Thymus (tissue), 11 donors: ENCODE data around the gene CLIC4. TPM values are rescaled to one million over a fixed set of nuclear protein-coding genes. Genes with fewer than 3 reads are reported as not detected.
A peak's percentile ranks its signal among the peaks of the same experiment; 100 is the strongest.

Experiments
- DNase-seq, 9 donors: peaks; one replicate each; pipeline ENCODE4 v3.0.0-alpha.2; 2013; ENCODE audit warnings: low spot score in 9 of 9, low read depth in 6 of 9, missing footprints in 1 of 9
- H3K27ac ChIP-seq, 2 donors: one replicate each; pipeline ENCODE4 v1.5.1; 2013; ENCODE audit warnings: control low read depth in 1 of 2, low read depth in 1 of 2, low read length in 1 of 2, mild to moderate bottlenecking in 1 of 2, moderate library complexity in 1 of 2
- H3K27me3 ChIP-seq, 2 donors: one replicate each; pipeline ENCODE4 v1.5.1; 2013; ENCODE audit warnings: low read length in 1 of 2; ENCODE audit not compliant: control insufficient read depth in 2 of 2, insufficient read depth in 1 of 2
- H3K36me3 ChIP-seq, 2 donors: one replicate each; pipeline ENCODE4 v1.5.1; 2013; ENCODE audit warnings: low read length in 1 of 2, mild to moderate bottlenecking in 1 of 2, moderate library complexity in 1 of 2; ENCODE audit not compliant: control insufficient read depth in 2 of 2, insufficient read depth in 2 of 2
- H3K4me1 ChIP-seq, 2 donors: one replicate each; pipeline ENCODE4 v1.5.1; 2013; ENCODE audit warnings: low read length in 2 of 2; ENCODE audit not compliant: control insufficient read depth in 2 of 2, insufficient read depth in 2 of 2
- H3K4me3 ChIP-seq, 2 donors: one replicate each; pipeline ENCODE4 v1.5.1; 2013; ENCODE audit warnings: low read length in 2 of 2, control low read depth in 1 of 2, mild to moderate bottlenecking in 1 of 2
- H3K9me3 ChIP-seq, 2 donors: one replicate each; pipeline ENCODE4 v1.5.1; 2013; ENCODE audit warnings: low read length in 1 of 2, mild to moderate bottlenecking in 1 of 2; ENCODE audit not compliant: control insufficient read depth in 2 of 2, insufficient read depth in 1 of 2
- WGBS: extraction: QIAGEN DNeasy Blood & Tissue Kit; methylation state at CpG from one replicate; pipeline ENCODE4 v1.1.7; 2013; 5-methylcytosine and 5-hydroxymethylcytosine counted together
- polyA plus RNA-seq: library from polyadenylated mRNA; stranded (reverse); fragments of 200-250 nt; gene quantifications from one replicate; pipeline ENCODE4 v1.2.3, GENCODE V29; 2013
- total RNA-seq: library from RNA; stranded (reverse); fragments of 120-200 nt; gene quantifications from one replicate; pipeline ENCODE4 v1.2.4, GENCODE V29; 2013
- donor health status: healthy.

CLIC4 gene
- total and polyA plus RNA-seq, 2 donors = 29.9 to 96.5 TPM

- DNase-seq = no peak
- WGBS = 77% methylated on average over 8 of the region's 8 CpGs
- no peak overlapping the region for H3K27ac ChIP-seq
- H3K4me1 ChIP-seq = peaks cover 0 to 4% of the 10 kb centered on the region in 2 donors
- no peaks in the 10 kb centered on the region for H3K27me3 ChIP-seq
- no peak overlapping the region for H3K4me3 ChIP-seq
- H3K36me3 ChIP-seq = no peaks in the 10 kb centered on the region
- H3K9me3 ChIP-seq = no peaks in the 10 kb centered on the region
Measured at GRCh38 chr1:24765308-24765988, 20.2 kb downstream of the CLIC4 start.

- Histone ChIP-seq H3K27ac (no peak overlapping the region), H3K27me3 (no peaks in the 10 kb centered on the region), H3K4me1 (peaks cover 0 to 4% of the 10 kb centered on the region in 2 donors), H3K9me3 (no peaks in the 10 kb centered on the region), H3K36me3 (no peaks in the 10 kb centered on the region), H3K4me3 (no peak overlapping the region)
- no peak for DNase-seq
- 98% methylated on average over 1 of the region's 1 CpG for WGBS
Measured at GRCh38 chr1:24767351-24767750, 22.1 kb downstream of the CLIC4 start.

DNA sequence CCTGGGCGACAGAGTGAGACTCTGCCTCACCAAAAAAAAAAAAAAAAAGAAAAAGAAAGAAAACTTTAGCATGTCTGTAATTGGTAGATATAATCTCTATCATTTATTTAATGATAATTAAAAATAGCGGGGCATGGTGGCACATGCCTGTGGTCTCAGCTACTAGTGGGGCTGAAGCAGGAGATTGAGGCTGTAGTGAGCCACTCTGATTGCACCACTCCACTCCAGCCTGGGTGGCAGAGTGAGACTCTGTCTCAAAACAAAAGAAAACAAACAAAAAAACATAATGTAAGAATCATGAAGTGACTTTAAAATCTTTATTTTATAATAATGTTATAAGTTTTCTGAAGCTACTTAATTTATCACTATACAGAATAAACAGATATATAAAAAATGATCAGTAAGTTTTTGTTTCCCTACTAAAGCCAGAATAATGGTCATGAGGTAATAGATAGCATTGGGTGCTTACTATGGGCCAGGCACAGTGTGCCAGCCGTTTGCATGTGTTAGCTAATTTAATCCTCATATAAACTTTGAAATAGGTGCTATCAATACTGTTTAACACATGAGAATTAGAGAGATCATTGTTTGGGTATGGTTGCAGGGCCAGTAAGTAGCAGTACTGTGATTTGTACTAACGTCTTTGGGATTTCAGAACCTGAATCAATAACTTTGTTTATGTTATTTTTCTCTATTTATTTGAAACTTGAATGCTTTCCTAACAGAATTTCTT, 23.8 kb downstream of the CLIC4 start:
- Histone ChIP-seq H3K36me3 (no peaks in the 10 kb centered on the region), H3K4me1 (peaks cover 0 to 4% of the 10 kb centered on the region in 2 donors), H3K4me3 (no peak overlapping the region), H3K27ac (no peak overlapping the region), H3K27me3 (no peaks in the 10 kb centered on the region), H3K9me3 (no peaks in the 10 kb centered on the region)
- WGBS = 94% methylated on average over 4 of the region's 4 CpGs
- DNase-seq = no peak

DNA sequence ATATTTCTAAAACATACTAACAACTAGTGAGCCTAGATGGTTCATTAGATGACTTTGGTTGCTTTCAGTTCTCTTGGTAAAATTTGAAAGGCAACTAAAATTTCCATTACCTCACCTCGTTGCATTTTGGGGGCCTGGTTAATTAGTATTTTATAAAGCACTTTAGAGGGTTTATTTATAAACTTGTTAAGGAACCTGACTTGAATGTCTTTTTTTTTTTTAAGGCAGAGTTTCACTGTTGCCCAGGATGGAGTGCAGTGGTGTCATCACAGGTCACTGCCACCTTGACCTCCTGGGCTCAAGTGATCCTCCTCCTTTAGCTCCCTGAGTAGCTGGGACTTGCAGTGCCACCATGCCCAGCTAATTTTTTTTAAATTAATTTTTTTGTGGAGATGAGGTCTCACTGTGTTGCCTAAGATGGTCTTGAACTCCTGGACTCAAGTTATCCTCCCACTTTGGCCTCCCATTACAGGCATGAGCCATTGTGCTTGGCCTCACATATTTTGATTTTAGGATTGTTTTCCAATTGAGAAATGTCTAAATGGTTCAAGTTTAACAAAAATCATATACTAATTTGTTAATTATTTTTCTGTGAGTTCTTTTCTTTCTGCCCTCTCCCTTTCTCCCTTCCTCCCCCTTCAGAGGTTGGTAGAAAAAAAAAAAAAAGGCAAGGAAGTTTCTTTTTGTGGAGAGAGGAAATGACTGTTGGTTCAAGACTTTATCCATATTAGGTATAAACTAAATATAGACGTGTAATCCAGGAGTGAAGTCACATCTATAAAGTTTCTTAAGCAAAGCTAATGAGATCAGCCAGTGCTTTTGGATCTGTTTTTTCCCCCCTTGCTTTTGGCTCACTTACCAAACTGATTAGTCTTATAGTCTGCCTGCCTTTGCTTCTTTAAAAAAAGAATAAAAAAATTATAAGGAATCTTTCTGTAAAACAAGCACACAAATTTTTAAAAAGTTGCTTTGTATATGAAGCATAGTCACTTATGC, 24.7 kb downstream of the CLIC4 start:
- DNase-seq = no peak
- no peaks in the 10 kb centered on the region for H3K27me3 ChIP-seq
- no peak overlapping the region for H3K4me3 ChIP-seq
- no peaks in the 10 kb centered on the region for H3K36me3 ChIP-seq
- WGBS = 43% methylated on average over 2 of the region's 2 CpGs
- H3K4me1 ChIP-seq = peaks cover 0 to 4% of the 10 kb centered on the region in 2 donors
- peak overlapping the region; percentile 42 to 52 for H3K27ac ChIP-seq
- H3K9me3 ChIP-seq = no peaks in the 10 kb centered on the region

DNA sequence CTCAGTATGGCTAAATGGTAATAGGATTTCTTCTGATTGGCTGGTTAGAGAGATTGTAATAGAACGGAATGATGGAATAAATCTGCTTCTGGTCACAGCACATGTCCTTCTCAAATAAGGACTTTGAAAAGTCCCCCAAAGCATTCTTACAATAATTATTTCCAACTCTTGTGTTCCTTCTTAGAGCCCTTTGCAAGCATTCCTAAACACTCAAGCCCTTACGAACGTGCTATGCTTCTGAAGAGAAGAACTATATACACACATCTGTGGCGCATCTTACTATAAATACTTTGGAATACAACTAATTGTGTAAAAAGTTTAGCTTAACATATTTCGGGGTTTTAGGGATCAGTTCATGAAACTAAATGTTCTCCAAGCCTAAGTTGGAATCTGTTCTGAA, 25.6 kb downstream of the CLIC4 start:
- Histone ChIP-seq H3K36me3 (no peaks in the 10 kb centered on the region), H3K27ac (peak overlapping the region in 1 of 2 donors; percentile 2), H3K4me1 (peaks cover 0 to 4% of the 10 kb centered on the region in 2 donors), H3K9me3 (no peaks in the 10 kb centered on the region), H3K27me3 (no peaks in the 10 kb centered on the region), H3K4me3 (no peak overlapping the region)
- 97% methylated on average over 5 of the region's 5 CpGs for WGBS
- DNase-seq = no peak

DNA sequence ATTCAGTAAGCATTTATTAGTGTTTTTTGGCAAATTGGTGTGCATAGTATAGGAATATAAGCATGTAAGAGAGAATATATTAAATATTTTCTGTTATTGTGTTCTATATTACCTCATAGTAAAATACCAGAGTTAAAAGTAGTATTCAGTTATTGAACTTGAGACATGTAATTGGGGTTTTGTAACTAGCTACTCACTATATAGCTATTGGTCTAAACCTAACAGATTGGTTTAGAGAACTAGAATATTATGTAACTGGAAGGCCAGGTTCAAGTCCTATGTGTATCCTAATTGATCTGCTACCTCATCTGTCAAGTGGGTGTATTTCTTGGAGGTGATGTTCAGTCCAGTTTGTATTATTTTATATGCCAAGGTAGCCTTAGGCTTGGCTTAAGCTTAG, 26.3 kb downstream of the CLIC4 start:
- Histone ChIP-seq H3K36me3 (no peaks in the 10 kb centered on the region), H3K4me3 (no peak overlapping the region), H3K4me1 (peaks cover 0 to 4% of the 10 kb centered on the region in 2 donors), H3K27me3 (no peaks in the 10 kb centered on the region), H3K9me3 (no peaks in the 10 kb centered on the region), H3K27ac (no peak overlapping the region)
- DNase-seq = no peak

- peaks cover 0 to 4% of the 10 kb centered on the region in 2 donors for H3K4me1 ChIP-seq
- H3K4me3 ChIP-seq = no peak overlapping the region
- no peaks in the 10 kb centered on the region for H3K9me3 ChIP-seq
- no peak overlapping the region for H3K27ac ChIP-seq
- DNase-seq = no peak
- no peaks in the 10 kb centered on the region for H3K27me3 ChIP-seq
- H3K36me3 ChIP-seq = no peaks in the 10 kb centered on the region
Measured at GRCh38 chr1:24773618-24774017, 28.4 kb downstream of the CLIC4 start.

GRCh38 chr1:24775348-24775747, 30.1 kb downstream of the CLIC4 start:
- Histone ChIP-seq H3K36me3 (no peaks in the 10 kb centered on the region), H3K4me1 (no peaks in the 10 kb centered on the region), H3K27me3 (no peaks in the 10 kb centered on the region), H3K9me3 (no peaks in the 10 kb centered on the region), H3K4me3 (no peak overlapping the region), H3K27ac (no peak overlapping the region)
- 99% methylated on average over 3 of the region's 3 CpGs for WGBS
- no peak for DNase-seq

- DNase-seq = no peak
- H3K27ac ChIP-seq = no peak overlapping the region
- H3K4me1 ChIP-seq = no peaks in the 10 kb centered on the region
- no peak overlapping the region for H3K4me3 ChIP-seq
- no peaks in the 10 kb centered on the region for H3K36me3 ChIP-seq
- WGBS = 96% methylated on average over 3 of the region's 3 CpGs
- no peaks in the 10 kb centered on the region for H3K27me3 ChIP-seq
- no peaks in the 10 kb centered on the region for H3K9me3 ChIP-seq
Measured at GRCh38 chr1:24775916-24776315, 30.7 kb downstream of the CLIC4 start.
